ENCODE data around the gene WDR81.

WDR81 gene

GRCh38 chr17:1785930-1786329 is 61.4 kb downstream of the WDR81 start:
- no peak for DNase-seq

GRCh38 chr17:1786708-1787107 is 62.2 kb downstream of the WDR81 start:
- no peak for DNase-seq

- no peak for DNase-seq
Measured at GRCh38 chr17:1787301-1787902, 62.9 kb downstream of the WDR81 start.

Data from NCI-H1092 treated with DMSO at 0.1 percent for 48 hours (cell line).